HUES6 (cell line): ENCODE results near the gene AURKAIP1.

Experiments
- H3K27ac ChIP-seq: 2 replicates; pipeline ENCODE4 v1.7.0; 2013; ENCODE audit warnings: low read depth, mild to moderate bottlenecking, low read length, inconsistent platforms
- H3K27me3 ChIP-seq: 2 replicates; pipeline ENCODE4 v1.6.1; 2013; ENCODE audit warnings: low read length; ENCODE audit not compliant: control insufficient read depth, insufficient read depth
- H3K36me3 ChIP-seq: 2 replicates; pipeline ENCODE4 v1.6.1; 2013; ENCODE audit warnings: low read length; ENCODE audit not compliant: control insufficient read depth, insufficient read depth
- H3K4me1 ChIP-seq: 2 replicates; pipeline ENCODE4 v1.6.1; 2013; ENCODE audit warnings: low read length; ENCODE audit not compliant: control insufficient read depth, insufficient read depth
- H3K4me3 ChIP-seq: 2 replicates; pipeline ENCODE4 v1.5.1; 2013; ENCODE audit warnings: low read depth, low read length
- H3K9ac ChIP-seq: one replicate; pipeline ENCODE4 v1.6.1; 2013; ENCODE audit warnings: mild to moderate bottlenecking, low read length
- H3K9me3 ChIP-seq: 2 replicates; pipeline ENCODE4 v1.6.1; 2013; ENCODE audit warnings: low read depth, low read length; ENCODE audit not compliant: control insufficient read depth, insufficient read depth

AURKAIP1 gene

GRCh38 chr1:1335792-1336248 lies 39.2 kb downstream of the AURKAIP1 start:
- H3K27me3 ChIP-seq: no peaks in the 10 kb centered on the region
- H3K4me3 ChIP-seq: no peak overlapping the region
- no peak overlapping the region for H3K9ac ChIP-seq
- no peaks in the 10 kb centered on the region for H3K9me3 ChIP-seq
- peaks cover 28% of the 10 kb centered on the region for H3K36me3 ChIP-seq
- H3K4me1 ChIP-seq: no peaks in the 10 kb centered on the region
- no peak overlapping the region for H3K27ac ChIP-seq

DNA sequence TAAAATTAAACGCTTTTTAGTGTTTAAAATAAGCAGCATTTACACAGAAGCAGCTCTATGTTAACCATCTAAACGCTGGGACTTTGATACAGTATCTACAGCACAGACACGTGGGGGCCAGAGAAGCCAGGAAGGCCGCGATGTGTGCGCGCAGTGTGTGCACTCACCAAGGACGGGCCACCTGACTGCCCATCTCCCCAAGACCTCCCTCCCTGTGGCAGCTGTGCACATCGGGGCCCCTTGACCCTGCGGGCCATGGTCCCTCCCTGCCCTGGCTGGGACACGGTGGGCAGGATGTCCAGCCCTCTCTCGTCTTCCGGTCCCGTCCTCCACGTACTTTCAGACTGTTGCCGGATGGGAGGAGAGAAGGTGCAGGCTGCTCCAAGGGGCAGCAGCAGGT lies 39.7 kb downstream of the AURKAIP1 start:
- Histone ChIP-seq H3K27ac (no peak overlapping the region), H3K9ac (no peak overlapping the region), H3K4me1 (no peaks in the 10 kb centered on the region), H3K9me3 (no peaks in the 10 kb centered on the region), H3K27me3 (no peaks in the 10 kb centered on the region), H3K36me3 (peaks cover 22% of the 10 kb centered on the region), H3K4me3 (no peak overlapping the region)

DNA sequence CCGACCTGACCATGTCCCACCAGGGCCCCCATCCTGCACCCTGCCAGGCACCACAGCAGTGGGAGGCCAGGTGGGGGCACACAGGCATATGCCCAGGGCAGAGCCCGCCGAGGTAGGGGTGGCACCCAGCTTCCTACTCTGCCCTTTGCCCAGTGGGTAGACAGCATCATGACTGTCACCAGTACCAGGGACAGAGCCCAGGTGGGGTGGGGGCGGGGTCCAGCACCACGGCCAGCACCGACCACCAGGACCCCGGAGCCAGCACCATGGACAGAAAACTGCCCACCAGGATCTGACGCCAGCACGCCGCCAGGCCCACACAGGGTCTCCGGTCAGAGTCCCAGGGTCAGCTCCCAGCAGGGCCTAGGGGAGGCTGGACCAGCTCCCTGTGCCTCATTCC lies 40.2 kb downstream of the AURKAIP1 start:
- H3K4me1 ChIP-seq: no peaks in the 10 kb centered on the region
- no peak overlapping the region for H3K27ac ChIP-seq
- H3K9ac ChIP-seq: no peak overlapping the region
- no peak overlapping the region for H3K4me3 ChIP-seq
- H3K36me3 ChIP-seq: peaks cover 18% of the 10 kb centered on the region
- no peaks in the 10 kb centered on the region for H3K9me3 ChIP-seq
- H3K27me3 ChIP-seq: no peaks in the 10 kb centered on the region

DNA sequence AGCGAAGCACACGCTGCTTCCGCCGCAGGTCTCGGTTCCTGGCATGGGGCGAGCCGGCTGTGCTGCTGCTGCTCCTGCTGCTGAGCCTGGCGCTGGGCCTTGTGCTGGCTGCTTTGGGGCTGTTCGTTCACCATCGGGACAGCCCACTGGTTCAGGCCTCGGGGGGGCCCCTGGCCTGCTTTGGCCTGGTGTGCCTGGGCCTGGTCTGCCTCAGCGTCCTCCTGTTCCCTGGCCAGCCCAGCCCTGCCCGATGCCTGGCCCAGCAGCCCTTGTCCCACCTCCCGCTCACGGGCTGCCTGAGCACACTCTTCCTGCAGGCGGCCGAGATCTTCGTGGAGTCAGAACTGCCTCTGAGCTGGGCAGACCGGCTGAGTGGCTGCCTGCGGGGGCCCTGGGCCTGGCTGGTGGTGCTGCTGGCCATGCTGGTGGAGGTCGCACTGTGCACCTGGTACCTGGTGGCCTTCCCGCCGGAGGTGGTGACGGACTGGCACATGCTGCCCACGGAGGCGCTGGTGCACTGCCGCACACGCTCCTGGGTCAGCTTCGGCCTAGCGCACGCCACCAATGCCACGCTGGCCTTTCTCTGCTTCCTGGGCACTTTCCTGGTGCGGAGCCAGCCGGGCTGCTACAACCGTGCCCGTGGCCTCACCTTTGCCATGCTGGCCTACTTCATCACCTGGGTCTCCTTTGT lies 41.3 kb downstream of the AURKAIP1 start:
- H3K4me1 ChIP-seq: no peaks in the 10 kb centered on the region
- H3K9me3 ChIP-seq: no peaks in the 10 kb centered on the region
- no peak overlapping the region for H3K27ac ChIP-seq
- no peak overlapping the region for H3K4me3 ChIP-seq
- H3K27me3 ChIP-seq: no peaks in the 10 kb centered on the region
- peaks cover 11% of the 10 kb centered on the region for H3K36me3 ChIP-seq
- no peak overlapping the region for H3K9ac ChIP-seq

DNA sequence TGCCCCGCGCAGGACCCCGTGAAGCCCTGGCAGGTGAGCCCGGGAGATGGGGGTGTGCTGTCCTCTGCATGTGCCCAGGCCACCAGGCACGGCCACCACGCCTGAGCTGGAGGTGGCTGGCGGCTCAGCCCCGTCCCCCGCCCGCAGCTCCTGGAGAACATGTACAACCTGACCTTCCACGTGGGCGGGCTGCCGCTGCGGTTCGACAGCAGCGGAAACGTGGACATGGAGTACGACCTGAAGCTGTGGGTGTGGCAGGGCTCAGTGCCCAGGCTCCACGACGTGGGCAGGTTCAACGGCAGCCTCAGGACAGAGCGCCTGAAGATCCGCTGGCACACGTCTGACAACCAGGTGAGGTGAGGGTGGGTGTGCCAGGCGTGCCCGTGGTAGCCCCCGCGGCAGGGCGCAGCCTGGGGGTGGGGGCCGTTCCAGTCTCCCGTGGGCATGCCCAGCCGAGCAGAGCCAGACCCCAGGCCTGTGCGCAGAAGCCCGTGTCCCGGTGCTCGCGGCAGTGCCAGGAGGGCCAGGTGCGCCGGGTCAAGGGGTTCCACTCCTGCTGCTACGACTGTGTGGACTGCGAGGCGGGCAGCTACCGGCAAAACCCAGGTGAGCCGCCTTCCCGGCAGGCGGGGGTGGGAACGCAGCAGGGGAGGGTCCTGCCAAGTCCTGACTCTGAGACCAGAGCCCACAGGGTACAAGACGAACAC lies 42.1 kb downstream of the AURKAIP1 start:
- no peak overlapping the region for H3K27ac ChIP-seq
- peaks cover 5% of the 10 kb centered on the region; the same call in 1 of the 2 replicates for H3K36me3 ChIP-seq
- no peak overlapping the region for H3K4me3 ChIP-seq
- no peak overlapping the region for H3K9ac ChIP-seq
- H3K27me3 ChIP-seq: no peaks in the 10 kb centered on the region
- no peaks in the 10 kb centered on the region for H3K9me3 ChIP-seq
- H3K4me1 ChIP-seq: no peaks in the 10 kb centered on the region

- no peak overlapping the region for H3K27ac ChIP-seq
- no peak overlapping the region for H3K9ac ChIP-seq
- peaks cover 10% of the 10 kb centered on the region; the same call in 1 of the 2 replicates for H3K36me3 ChIP-seq
- H3K27me3 ChIP-seq: no peaks in the 10 kb centered on the region
- no peaks in the 10 kb centered on the region for H3K4me1 ChIP-seq
- no peaks in the 10 kb centered on the region for H3K9me3 ChIP-seq
- no peak overlapping the region for H3K4me3 ChIP-seq
Observed at GRCh38 chr1:1332031-1332755, 42.8 kb downstream of the AURKAIP1 start.

- no peaks in the 10 kb centered on the region for H3K9me3 ChIP-seq
- H3K27me3 ChIP-seq: no peaks in the 10 kb centered on the region
- no peak within 1 kb of the TSS for H3K4me3 ChIP-seq
- peaks cover 10% of the 10 kb centered on the region; the same call in 1 of the 2 replicates for H3K36me3 ChIP-seq
- no peak within 1 kb of the TSS for H3K27ac ChIP-seq
- no peaks in the 10 kb centered on the region for H3K4me1 ChIP-seq
- H3K9ac ChIP-seq: no peak within 1 kb of the TSS
Observed at GRCh38 chr1:1331068-1331965, 43.7 kb downstream of the AURKAIP1 start, which contains the start of gene TAS1R3. Gene TAS1R3 (plus strand): TSS chr1:1331280. CDS start chr1:1331346, 66 bp downstream.

DNA sequence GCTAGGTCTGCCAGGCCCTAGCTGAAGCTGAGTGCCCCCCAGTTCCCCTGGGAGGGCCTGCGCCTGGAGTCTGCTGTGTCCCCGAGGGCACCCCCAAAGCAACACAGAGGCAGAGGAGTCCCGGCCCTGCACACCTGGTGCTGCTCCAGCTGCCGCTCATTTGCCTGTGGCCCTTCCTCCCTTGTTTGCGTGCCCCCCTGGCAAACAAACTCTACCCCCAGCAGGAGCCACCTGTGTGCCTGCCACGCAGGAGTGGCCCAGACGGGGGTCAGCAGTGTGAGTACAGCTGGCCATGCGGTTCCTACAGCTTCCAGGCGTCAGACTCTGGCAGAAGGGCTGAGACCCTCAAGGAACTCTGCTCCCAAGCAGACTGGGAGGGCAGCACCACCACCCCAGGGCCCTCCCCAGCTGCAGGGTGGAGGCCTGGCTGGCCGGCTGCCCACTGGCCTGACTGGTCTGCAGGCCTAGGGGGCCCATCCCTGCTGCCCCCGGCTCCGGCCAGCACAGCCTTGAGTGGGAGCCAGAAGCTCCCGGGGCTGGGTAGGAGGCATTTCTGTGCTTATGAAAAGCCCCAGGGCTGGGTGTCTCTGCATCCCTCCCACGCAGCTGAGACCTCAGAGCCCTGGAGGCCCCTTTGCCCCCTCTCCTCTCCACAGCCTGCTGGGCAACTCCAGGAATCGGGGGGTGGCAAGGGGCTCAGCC lies 44.5 kb downstream of the AURKAIP1 start:
- Histone ChIP-seq H3K9me3 (no peaks in the 10 kb centered on the region), H3K27ac (no peak overlapping the region), H3K4me3 (no peak overlapping the region), H3K4me1 (no peaks in the 10 kb centered on the region), H3K36me3 (peaks cover 10% of the 10 kb centered on the region; the same call in 1 of the 2 replicates), H3K9ac (no peak overlapping the region), H3K27me3 (no peaks in the 10 kb centered on the region)

DNA sequence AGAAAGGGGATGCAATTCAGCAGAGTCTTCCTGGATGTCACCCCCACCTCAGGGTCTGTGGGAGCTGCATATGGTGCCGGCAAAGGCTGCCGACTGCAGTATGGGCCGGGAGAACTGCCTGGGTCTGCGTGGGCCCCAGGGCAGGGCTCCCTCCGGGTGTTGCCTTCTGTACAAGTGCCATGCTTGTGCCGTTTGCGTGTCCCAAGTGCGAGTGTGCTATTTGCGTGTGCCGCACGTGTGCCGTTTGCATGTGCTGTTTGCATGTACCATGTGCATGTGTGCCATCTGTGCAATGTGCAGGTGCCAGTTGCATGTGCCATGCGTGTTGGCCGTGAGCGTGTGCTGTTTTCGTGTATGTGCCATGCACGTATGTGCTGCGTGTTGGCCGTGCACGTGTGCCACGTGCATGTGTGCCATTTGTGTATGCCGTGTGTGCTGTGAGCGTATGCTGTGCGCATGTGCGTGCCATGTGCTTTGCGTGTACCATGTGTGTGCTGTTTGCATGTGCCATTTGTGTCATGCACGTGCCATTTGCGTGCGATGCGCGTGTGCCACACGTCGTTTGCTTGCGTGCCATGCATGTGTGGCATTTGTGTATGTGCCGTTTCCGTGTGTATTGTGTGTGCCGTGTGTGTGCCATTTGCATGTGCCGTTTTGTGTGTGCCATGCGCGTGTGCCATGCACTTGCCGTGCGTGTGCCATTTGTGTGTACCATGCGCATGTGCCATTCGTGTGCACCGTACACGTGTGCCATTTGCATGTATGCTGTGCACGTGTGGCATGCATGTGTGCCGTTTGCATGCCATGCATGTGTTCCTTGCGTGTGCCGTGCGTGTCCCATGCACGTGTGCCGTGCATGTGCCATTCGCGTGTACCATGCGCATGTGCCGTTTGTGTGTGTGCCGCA lies 45.5 kb downstream of the AURKAIP1 start:
- H3K9me3 ChIP-seq: no peaks in the 10 kb centered on the region
- no peak overlapping the region for H3K9ac ChIP-seq

More for the DNA sequence above, 45.5 kb downstream of the AURKAIP1 start:
- no peaks in the 10 kb centered on the region for H3K4me1 ChIP-seq
- no peak overlapping the region for H3K4me3 ChIP-seq
- no peak overlapping the region for H3K27ac ChIP-seq
- H3K36me3 ChIP-seq: 0 out of 2 replicates have a peak, but pooled peaks cover 5% of the 10 kb centered on the region
- H3K27me3 ChIP-seq: no peaks in the 10 kb centered on the region
